T-helper 2 cell treated with Interferon-gamma antibody and Interleukin-4, amounts not matched to agents 5 μg/mL and 100 μg/mL, for 36 hours (primary cell): Measurements from ENCODE around the gene SRL.

Experiments
- DNase-seq: peaks from one replicate; pipeline ENCODE4 v3.0.0; 2021; ENCODE audit warnings: low spot score
- H3K27ac Mint-ChIP-seq: one replicate; pipeline ENCODE4 v1.8.0; 2021; ENCODE audit warnings: mild to moderate bottlenecking, mixed read lengths
- H3K27me3 Mint-ChIP-seq: one replicate; pipeline ENCODE4 v1.8.0; 2021; ENCODE audit warnings: low read depth, mixed read lengths
- H3K36me3 Mint-ChIP-seq: one replicate; pipeline ENCODE4 v1.8.0; 2021; ENCODE audit warnings: low read depth, mixed read lengths
- H3K4me1 Mint-ChIP-seq: one replicate; pipeline ENCODE4 v1.8.0; 2021; ENCODE audit warnings: low read depth, mixed read lengths
- H3K4me3 Mint-ChIP-seq: one replicate; pipeline ENCODE4 v1.8.0; 2022; ENCODE audit warnings: mild to moderate bottlenecking, moderate library complexity, mixed read lengths
- H3K9me3 Mint-ChIP-seq: one replicate; pipeline ENCODE4 v1.8.0; 2021; ENCODE audit warnings: mixed read lengths

Gene SRL

GRCh38 chr16:4246777-4247459, 5.0 kb upstream of the SRL start:
- H3K4me3 Mint-ChIP-seq: no peak overlapping the region
- H3K9me3 Mint-ChIP-seq: no peaks in the 10 kb centered on the region
- no peak overlapping the region for H3K27ac Mint-ChIP-seq
- no peaks in the 10 kb centered on the region for H3K27me3 Mint-ChIP-seq
- peaks cover 2% of the 10 kb centered on the region for H3K4me1 Mint-ChIP-seq
- no peaks in the 10 kb centered on the region for H3K36me3 Mint-ChIP-seq
- no peak for DNase-seq

DNA sequence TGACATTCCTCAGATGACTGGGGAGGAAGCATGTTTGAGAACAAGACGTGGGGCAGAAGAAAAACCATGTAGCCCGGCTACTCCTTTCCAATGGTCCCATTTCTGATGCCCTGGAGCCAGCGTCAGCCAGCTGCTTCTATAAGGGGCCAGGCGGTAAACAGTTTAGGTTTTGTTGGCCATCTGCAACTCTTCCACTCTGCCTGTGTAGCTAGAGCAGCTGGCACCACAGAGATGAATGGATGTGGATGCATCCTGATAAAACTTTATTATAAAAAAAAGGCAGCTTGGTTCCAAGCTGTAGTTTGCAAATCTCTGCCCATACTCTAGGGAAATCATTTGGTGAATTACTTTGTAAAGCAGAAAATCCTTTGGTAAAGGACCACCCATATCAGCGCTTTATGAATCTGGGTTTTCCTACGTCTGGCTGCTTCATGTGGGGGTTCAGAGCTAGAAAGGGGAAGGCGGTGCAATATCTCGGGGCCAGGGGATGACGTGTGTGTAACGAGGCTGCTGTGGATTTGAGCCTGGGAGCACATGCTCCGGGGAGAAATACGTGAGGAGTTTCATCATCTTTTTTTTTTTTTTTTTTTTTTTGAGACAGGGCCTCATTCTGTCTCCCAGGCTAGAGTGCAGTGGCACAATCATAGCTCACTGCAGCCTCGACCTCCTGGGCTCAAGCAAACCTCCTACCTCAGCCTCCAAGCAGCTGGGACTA, 3.4 kb upstream of the SRL start:
- Mint-ChIP-seq H3K27ac (no peak overlapping the region), H3K4me3 (no peak overlapping the region), H3K36me3 (no peaks in the 10 kb centered on the region), H3K9me3 (no peaks in the 10 kb centered on the region), H3K27me3 (no peaks in the 10 kb centered on the region), H3K4me1 (peaks cover 2% of the 10 kb centered on the region)
- DNase-seq: no peak

GRCh38 chr16:4244254-4245076, 2.6 kb upstream of the SRL start:
- Mint-ChIP-seq H3K4me3 (no peak overlapping the region), H3K4me1 (peaks cover 2% of the 10 kb centered on the region), H3K36me3 (no peaks in the 10 kb centered on the region), H3K27me3 (no peaks in the 10 kb centered on the region), H3K27ac (no peak overlapping the region), H3K9me3 (no peaks in the 10 kb centered on the region)
- DNase-seq: no peak

DNA sequence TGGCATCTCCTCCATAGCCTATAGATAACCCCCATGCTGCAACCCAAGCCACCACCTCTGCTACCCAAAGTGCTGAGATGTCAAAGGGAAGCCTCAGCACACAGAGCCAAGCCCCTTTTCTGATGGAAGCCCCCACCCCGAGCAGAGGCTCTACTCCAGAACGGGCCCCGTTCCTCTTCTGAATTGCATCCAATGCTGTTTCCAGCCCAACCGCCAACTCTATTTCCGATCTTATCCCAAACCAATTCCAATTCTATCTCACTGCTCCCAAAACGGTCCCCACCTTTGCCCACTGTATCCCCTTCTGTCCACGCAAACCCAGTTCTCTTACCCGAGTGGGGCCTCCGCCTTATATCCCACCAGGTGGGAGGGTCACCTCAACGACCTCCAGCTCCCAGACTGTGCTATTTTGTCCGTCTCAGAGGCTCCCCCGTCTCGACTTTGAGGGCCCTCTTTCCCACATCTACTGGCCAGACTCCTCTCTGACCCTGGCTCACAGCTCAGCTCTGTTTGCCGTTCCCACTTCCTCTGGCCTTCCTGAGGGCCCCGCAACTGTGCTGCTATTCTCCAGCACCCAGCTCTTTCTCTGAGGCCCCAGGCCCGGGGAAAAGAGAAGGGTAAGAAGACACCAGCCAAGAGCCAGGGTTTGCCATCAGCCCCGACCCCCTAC, 487 bp downstream of the SRL start:
- Mint-ChIP-seq H3K27ac (no peak overlapping the region), H3K9me3 (no peaks in the 10 kb centered on the region), H3K4me1 (no peaks in the 10 kb centered on the region), H3K27me3 (no peaks in the 10 kb centered on the region), H3K36me3 (no peaks in the 10 kb centered on the region), H3K4me3 (no peak overlapping the region)
- no peak for DNase-seq

DNA sequence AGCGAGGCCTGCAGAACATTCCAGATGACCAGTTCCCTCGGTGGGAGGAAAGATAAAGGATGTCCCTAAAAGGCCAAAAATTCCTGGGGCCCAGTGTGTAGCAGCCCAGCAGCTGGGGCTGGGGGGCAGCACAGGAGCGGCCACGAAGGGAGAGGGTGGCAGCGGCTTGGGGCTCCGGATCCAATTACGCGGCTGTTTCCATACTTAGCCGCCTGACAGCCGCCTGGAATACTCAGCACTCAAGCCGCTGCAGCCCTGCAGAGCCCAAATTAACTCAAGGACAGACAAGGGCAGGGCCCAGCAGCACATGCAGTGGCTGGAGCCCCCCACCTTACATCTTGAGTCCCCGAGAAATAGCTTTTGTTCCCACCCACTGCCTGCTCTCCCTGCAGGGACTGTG, 1.3 kb downstream of the SRL start:
- H3K36me3 Mint-ChIP-seq: no peaks in the 10 kb centered on the region

GRCh38 chr16:4239682-4240175, 2.2 kb downstream of the SRL start:
- H3K27me3 Mint-ChIP-seq: no peaks in the 10 kb centered on the region
- no peaks in the 10 kb centered on the region for H3K4me1 Mint-ChIP-seq
- DNase-seq: no peak
- no peaks in the 10 kb centered on the region for H3K36me3 Mint-ChIP-seq
- no peak overlapping the region for H3K27ac Mint-ChIP-seq
- no peaks in the 10 kb centered on the region for H3K9me3 Mint-ChIP-seq
- H3K4me3 Mint-ChIP-seq: no peak overlapping the region

More for the DNA sequence above, 1.3 kb downstream of the SRL start:
- no peak for DNase-seq
- no peak overlapping the region for H3K4me3 Mint-ChIP-seq
- H3K27me3 Mint-ChIP-seq: no peaks in the 10 kb centered on the region
- H3K9me3 Mint-ChIP-seq: no peaks in the 10 kb centered on the region
- H3K4me1 Mint-ChIP-seq: no peaks in the 10 kb centered on the region
- H3K27ac Mint-ChIP-seq: no peak overlapping the region

DNA sequence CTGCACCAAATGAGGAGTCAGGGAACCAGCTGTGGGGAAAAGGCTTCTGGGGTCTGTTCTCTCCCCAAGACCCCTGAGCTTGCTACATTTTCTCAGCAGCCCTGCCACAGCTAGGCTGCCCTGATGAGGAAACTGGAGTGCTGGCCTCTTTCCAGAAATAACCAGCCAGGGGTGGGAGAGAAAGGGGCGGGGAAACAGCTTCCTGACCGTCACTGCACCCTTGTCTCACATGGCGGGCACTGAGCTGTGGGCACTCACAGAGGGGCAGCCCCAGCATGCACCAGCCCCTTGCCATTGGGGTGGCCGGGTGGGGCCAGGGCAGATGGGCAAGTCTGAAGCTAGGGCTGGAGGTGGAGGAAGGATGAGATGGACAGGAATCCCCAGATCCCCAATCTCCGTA, 2.9 kb downstream of the SRL start:
- Mint-ChIP-seq H3K36me3 (no peaks in the 10 kb centered on the region), H3K27ac (no peak overlapping the region), H3K9me3 (no peaks in the 10 kb centered on the region), H3K4me3 (no peak overlapping the region), H3K4me1 (no peaks in the 10 kb centered on the region), H3K27me3 (no peaks in the 10 kb centered on the region)
- no peak for DNase-seq

- no peak overlapping the region for H3K4me3 Mint-ChIP-seq
- no peaks in the 10 kb centered on the region for H3K36me3 Mint-ChIP-seq
- no peaks in the 10 kb centered on the region for H3K27me3 Mint-ChIP-seq
- H3K9me3 Mint-ChIP-seq: no peaks in the 10 kb centered on the region
- no peak overlapping the region for H3K27ac Mint-ChIP-seq
- no peak for DNase-seq
- H3K4me1 Mint-ChIP-seq: no peaks in the 10 kb centered on the region
Observed at GRCh38 chr16:4233431-4233830, 8.4 kb downstream of the SRL start.

DNA sequence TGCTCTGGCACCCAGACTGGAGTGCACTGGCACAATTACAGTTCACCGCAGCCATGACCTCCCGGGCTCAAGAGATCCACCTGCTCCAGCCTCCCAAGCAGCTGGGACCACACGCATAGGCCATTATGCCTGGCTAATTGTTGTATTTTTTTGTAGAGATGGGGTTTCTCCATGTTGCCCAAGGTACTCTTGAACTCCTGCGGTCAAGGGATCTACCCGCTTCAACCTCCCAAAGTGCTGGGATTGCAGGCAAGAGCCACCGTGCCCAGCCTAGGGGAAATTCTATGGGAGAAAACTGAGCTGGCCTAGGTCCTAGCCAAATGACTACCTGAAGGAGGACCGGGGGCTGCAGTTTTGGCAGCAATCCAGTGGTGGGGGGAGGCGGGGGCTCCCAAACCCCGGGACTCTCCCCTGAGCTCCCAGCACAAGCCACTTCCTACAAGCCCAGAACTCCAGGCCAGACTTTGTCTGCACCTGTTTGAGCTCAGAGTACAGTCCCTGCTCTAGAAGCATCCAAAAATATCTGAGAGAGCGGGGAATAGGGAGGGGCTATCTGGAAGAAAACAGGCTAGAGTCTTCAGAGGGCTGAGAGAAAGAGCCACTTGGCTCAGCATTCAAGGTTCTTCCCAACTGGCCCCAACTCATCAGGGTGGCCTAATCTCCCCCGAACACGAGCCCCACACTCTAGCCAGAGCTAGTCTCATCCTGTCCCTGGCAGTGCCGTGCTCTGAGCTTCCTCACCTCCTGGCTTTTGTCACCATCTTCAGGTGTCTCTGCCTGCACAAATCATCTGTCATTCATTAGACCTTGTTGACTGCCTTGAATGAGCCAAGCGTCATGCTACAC, 9.1 kb downstream of the SRL start:
- Mint-ChIP-seq H3K4me1 (no peaks in the 10 kb centered on the region), H3K27ac (no peak overlapping the region), H3K9me3 (no peaks in the 10 kb centered on the region), H3K36me3 (no peaks in the 10 kb centered on the region), H3K27me3 (no peaks in the 10 kb centered on the region), H3K4me3 (no peak overlapping the region)
- DNase-seq: no peak

DNA sequence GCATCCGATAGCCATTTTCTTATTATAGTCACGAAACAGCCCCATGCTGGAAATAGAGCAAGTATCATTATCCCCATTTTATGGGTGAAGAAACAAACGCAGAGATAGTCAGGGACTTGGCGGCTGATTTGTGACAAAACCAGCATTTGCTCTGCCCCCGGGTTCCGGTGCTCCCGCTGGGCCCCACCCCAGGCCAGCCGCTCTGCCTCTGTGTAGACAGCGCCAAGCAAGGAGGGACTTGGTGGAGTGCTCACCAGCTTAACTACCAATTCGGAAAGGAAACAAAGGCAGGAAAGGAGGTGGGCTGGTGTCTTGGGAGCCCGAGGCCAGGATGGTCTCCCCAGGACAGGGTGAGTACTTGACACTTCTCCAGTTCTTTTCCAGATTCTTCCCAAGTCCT, 10.0 kb downstream of the SRL start:
- Mint-ChIP-seq H3K27ac (no peak overlapping the region), H3K27me3 (no peaks in the 10 kb centered on the region), H3K36me3 (no peaks in the 10 kb centered on the region), H3K9me3 (no peaks in the 10 kb centered on the region), H3K4me3 (no peak overlapping the region), H3K4me1 (no peaks in the 10 kb centered on the region)
- no peak for DNase-seq

DNA sequence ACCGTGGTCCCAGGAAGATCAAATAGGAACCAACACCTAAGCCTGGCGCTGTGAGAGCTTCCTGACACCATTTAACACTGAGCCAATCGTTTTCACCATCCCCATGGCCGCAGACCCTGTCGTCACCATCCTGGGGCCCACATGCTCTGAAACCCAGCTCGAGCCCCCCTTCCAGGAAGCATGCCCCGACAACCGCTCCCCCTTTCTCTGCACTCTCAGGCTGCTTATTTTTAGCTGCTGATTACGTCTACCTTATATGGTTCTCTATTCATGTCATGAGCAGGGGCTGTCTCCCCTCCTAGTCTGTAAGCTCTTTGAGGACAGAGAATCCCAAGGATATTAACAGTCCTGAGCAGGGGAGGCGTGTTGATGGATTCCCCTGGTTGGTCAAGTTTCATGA, 10.5 kb downstream of the SRL start:
- Mint-ChIP-seq H3K4me1 (no peaks in the 10 kb centered on the region), H3K9me3 (no peaks in the 10 kb centered on the region), H3K27me3 (no peaks in the 10 kb centered on the region), H3K27ac (no peak overlapping the region), H3K4me3 (no peak overlapping the region), H3K36me3 (no peaks in the 10 kb centered on the region)
- DNase-seq: no peak

GRCh38 chr16:4227040-4227332, 14.9 kb downstream of the SRL start:
- H3K4me1 Mint-ChIP-seq: no peaks in the 10 kb centered on the region
- no peaks in the 10 kb centered on the region for H3K9me3 Mint-ChIP-seq
- H3K27me3 Mint-ChIP-seq: peaks cover 3% of the 10 kb centered on the region
- DNase-seq: no peak
- no peak overlapping the region for H3K4me3 Mint-ChIP-seq
- H3K27ac Mint-ChIP-seq: no peak overlapping the region
- H3K36me3 Mint-ChIP-seq: no peaks in the 10 kb centered on the region

DNA sequence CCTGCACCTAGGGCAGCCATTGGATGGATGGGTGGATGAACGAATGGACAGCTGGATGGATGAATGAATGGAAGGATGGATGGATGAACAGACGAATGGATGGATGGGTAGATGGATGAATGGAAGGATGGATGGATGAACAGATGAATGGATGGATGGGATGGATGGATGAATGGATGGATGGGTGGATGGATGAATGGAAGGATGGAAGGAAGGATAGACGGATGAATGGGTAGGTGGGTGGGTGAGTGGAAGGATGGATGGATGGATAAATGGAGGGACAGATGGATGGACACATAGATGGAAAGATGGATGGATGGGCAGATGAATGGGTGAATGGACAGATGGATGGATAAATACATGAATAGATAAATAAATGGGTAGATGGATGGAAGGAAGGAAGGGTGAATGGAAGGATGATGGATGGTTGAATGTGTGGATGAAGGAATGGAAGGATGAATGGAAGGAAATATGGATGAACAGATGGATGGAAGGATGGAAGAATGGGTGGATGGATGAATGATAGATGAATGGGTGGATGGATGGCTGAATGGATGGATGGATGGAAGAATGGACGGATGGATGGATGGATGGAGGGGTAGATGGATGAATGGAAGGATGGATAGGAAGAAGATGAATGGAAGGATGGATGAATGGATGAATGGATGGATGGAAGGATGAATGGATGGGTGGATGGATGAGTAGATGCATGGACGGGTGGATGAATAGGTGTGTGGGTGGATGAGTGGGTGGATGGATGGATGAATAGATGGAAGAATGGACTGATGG, 15.4 kb downstream of the SRL start:
- DNase-seq: no peak
- no peak overlapping the region for H3K4me3 Mint-ChIP-seq
- no peak overlapping the region for H3K27ac Mint-ChIP-seq
- no peaks in the 10 kb centered on the region for H3K4me1 Mint-ChIP-seq
- no peaks in the 10 kb centered on the region for H3K9me3 Mint-ChIP-seq
- H3K36me3 Mint-ChIP-seq: no peaks in the 10 kb centered on the region
- H3K27me3 Mint-ChIP-seq: peaks cover 3% of the 10 kb centered on the region
